HG03439 (cell line): Measurements from ENCODE around the gene PANX2.

Source experiments
- ATAC-seq: cut with Tn5 transposase; IDR thresholded peaks from one replicate; pipeline ENCODE4 v1.9.1; 2021; ENCODE audit warnings: mild to moderate bottlenecking, moderate library complexity; ENCODE audit not compliant: unreplicated experiment

Gene PANX2

DNA sequence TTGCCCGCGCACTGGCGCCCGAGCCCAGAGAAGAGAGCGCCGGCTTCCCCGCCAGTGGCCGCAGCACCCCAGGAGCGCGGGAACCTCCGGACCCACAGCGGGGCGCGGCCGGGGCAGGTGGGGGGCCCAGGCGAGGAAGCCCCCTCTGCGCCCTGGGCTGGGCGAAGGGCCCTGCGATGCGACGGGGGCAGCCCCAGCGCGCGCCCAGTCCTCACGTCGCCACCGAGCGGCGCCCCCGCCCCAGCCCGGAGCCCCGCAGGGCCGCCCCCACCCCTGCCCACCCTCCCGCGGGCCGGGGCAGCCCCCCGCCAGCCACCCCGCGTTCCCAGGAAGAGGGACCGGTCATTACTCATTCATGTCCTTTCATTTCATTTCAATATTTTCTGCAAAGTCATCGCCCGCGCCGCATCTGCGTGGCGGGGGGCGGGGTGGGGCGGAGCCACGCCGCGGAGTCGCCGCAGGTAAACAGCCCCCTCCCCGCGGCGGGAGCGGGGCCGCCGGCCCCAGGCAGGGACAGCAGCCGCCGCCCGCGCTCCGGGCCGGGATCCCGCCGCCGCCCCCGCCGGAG lies 673 bp upstream of the PANX2 start:
- ATAC-seq: no peak

GRCh38 chr22:50171319-50171964 lies 911 bp downstream of the PANX2 start:
- no peak for ATAC-seq

DNA sequence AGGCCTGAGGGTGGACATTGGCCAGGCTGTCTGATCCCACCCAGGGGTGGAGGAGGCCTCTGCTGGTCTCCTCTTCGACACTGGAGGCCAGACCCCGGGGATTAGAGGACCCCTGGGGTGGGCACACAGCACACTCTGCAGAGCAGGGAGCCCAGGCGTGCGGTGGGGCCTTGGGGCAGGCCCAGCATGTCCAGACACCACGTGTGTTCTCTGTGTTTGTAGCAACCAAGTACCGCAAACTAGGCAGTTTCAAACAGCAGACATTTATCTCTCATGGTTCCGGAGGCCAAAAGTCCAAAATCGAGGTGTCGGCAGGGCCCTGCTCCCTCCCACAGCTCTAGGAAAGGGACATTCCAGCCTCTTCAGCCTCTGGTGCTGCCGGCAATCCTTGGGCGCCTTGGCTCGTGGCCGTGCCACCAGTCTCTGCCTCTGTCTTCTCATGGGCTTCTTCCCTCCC lies 1.5 kb downstream of the PANX2 start:
- ATAC-seq: no peak

GRCh38 chr22:50173311-50173982 lies 2.9 kb downstream of the PANX2 start:
- no peak for ATAC-seq

GRCh38 chr22:50173983-50174355 lies 3.4 kb downstream of the PANX2 start:
- ATAC-seq: no peak

DNA sequence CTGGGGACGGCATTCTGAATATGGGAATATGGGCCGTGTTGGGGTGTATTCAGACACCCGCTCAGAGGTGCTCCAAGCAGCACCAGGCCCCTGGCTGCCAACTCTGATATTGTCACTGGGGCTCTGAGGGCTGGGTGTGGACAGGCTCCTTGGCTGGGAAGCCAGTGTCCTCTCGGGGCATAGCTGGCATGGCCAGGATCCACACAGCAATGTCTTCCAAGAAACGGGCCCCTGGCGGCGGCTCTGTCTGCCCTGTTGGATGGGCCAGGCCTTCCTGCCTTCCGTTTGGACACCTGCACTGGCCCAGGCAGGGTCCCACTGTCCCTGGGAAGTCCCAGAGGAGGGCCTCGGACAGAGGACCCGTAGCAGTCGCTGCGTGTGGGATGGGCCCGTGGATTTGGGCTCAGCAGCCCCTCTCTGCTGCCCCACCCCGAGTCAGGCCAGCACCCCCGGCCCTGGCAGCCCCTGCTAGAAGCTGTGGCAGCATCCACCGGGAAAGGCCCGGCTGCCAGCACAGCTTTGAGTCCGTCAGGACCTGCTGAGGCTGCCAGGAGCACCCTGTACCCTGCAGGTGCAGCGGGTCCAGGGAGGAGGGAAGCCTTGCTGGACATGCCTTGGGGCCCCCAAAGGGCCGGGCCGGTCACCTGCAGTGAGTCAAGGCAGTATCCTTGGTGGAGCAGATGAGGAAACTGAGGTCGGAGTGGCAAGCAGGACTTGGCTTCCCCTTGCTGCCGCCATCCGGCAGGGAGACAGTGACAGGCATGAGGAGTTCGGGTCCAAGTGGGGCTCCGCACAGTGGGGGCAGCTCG lies 4.1 kb downstream of the PANX2 start:
- no peak for ATAC-seq

DNA sequence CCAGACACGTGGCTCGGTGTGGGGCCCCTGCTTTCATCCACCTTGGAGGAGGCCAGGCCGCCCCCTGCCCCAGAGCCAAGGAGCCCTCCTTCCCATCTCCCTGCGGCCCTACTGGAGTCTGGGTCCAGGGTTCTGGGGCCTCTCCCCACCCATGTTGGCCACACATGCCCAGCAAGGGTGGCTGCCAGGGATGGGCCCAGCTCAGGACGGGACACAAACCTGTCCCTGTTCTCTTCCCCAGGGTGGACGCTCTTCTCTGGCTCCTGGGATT lies 4.6 kb downstream of the PANX2 start:
- no peak for ATAC-seq

DNA sequence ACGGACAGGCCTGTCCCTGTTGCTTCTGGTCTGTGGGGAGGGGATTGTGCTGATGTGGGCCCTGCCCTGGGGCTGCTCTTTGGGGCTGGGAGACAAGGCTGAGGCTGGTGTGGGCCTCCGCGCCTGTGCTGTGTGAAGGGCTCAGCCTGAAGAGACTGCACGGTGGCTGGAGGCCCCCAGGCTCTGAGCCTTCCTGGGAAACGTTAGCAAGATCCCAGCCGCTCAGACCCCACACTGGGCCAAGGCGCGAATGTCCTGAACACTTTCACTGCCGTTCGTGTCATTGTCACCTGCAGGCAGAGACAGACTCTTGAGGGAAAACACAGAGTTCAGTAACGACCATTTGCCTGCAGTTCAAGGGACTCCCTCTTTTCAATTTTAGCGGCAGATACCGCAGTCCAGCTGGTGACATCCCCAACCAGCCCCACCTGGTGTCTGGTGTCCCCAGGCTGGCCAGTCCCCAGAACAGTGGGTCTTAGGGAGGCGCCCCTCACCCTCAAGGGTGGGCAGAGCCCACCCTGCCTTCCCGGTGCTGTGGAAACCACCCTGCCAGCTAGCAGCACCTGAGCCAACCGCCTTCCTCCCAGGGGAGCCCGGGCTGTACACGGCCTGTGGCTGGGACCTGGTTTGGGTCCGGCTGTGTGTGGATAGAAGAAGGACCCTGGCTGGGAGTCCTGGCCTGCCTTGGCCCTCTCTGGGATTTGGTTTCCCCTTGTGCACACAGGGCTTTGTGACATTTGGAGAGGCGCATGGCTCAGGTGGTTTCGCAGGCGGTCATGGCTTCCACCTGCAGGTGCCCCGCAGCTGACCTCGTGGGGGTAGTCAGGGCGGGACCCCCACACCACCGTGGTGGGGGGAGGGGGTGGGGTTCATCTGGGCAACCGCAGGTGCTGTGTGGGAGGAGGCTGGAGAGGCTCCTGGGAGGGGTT lies 5.7 kb downstream of the PANX2 start:
- no peak for ATAC-seq

GRCh38 chr22:50176850-50177536 lies 6.5 kb downstream of the PANX2 start:
- no peak for ATAC-seq

- ATAC-seq: no peak
These were observed 7.3 kb downstream of the PANX2 start for GRCh38 chr22:50177537-50178470.

DNA sequence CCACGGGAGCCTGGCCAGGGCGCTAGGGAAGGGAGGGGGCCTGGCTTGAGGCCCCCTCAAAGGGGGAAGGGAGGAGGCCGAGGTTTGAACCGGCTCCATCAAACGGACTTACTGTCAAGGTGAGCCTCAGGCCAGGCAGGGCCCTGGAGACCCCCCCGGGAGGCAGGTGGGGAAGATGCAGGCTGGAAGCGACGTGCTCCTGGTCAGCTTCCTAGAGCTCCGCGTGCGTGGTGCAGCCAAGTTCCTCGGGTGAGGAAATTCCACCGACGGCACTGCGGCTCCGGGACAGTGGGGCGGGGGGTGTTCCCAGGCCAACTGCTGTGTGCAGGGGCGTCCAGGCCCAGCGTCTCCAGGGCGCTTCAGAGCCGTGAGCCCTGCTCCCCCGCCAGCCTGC lies 7.9 kb downstream of the PANX2 start:
- no peak for ATAC-seq

GRCh38 chr22:50178871-50179869 lies 8.6 kb downstream of the PANX2 start:
- no peak for ATAC-seq

DNA sequence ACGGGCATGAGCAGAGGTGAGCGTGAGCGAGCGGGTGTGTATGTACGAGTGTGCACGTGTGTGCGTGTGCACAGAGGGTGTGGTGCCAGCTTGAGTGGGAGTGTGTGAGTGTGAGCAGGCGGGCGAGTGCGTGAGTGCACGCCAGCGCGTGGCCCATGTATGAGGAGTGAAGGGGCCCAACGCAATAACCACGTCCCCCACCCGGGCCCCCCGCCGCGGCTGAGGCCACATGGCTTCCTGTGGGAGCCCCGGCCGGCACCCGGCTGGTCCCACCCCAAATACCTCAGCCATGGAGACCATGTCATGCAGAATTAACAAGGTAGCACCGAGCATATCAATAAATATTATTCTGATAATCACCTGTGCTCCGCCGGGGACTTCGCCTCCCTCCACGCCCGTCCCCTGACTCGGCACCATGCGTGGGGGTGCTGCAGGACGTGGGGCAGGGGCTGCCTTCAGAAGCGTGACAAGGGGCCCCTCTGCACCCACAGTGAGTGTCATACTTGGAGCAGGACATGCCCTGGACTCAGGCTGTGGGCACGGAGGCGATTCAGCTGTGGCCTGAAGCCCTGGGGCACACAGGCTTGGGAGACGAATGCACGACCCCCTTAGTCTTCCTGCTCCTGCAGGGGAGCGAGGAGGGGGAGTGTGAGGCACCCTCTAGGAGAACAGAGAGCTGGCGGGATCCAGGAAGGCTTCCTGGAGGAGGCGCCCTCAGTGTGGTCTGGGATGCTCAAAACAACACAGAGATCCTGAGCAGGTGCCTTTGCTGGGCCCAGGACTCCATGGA lies 9.6 kb downstream of the PANX2 start:
- no peak for ATAC-seq

DNA sequence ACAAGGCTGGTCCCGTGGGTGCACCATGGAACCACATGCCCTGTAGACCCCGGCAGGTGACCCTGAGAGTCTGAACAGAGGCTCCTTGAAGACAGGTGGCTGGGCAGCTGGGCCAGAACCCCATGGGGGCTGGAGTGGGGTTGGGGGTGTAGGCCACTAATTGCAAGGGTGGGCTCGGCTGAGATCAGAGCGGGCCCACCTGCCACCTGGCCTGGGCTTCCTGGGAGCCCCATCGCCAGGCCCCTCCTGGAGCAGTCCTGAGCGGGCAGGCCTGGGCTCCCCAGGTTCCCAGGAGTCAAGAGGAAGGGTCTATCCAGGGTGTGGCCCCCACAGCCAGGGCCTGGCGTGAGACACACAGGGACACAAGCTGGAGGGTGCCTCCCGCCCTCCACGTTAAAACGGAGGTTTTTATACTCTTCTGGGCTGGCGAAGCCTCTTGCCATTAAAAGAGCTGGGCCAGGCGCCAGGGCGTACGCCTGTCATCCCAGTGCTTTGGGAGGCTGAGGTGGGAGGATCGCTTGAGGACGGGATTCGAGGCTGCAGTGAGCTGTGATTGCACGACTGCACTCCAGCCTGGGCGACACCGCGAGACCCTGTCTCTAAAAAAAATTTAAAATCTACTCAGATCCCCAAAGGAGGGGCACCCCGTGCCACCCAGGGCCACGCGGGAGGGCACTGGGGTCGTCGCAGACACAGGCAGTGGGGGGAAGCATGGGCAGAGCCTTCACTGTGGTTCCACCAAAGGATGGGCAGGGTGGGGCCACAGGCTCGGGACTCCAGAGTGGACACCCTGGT lies 10.4 kb downstream of the PANX2 start:
- ATAC-seq: no peak

DNA sequence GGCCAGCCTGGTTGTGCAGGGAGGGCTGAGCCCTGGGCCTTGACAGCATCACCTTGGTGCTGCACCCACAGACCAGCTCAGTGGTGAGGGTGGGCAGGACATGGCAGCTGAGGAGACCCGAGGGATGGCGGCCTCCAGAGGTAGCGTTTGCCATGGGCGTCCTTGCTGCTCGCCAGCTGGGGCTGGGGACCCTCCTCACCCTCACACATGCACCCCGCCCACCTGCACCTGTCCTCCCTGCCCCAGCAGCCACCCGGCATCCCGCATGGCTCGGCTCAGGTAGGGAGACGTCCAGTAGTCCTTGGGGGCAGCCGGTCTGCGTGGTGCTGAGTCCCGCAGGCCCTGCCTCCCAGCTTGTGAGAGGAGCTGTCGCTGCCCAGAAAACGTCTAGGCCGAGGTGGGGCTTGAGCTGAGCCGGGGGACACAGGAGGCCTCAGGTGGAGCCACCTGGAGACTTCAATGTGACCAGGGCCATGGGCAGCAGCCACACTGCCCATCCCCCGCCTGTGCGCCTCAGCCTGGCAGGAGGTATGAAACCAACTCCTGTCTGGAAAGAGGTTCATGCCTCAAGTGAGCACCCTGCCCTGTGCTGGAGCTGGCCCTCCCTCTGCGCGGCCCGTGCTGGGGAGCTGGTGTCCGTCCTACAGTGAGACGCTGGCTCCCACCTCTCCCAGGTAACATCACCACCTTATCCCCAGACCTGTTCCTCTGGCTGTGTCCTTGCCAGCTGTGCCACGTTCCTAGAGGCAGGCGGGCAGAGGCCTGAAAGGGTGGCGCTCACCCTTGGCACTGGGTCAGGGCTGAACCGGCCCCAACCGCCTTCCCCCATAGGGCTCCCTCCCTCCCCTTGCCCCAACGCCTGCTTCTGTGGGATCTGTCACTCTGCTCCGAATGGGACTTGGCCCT lies 11.9 kb downstream of the PANX2 start:
- no peak for ATAC-seq
